GM18511 (cell line): ENCODE results near the gene NCKAP5.
"Not testable (repeated sequence)": the region's sequence is repeated elsewhere in the genome, so short reads cannot be mapped to it uniquely, and the experiment has no call there.

Source experiments
- ATAC-seq: cut with Tn5 transposase; IDR thresholded peaks from one replicate; pipeline ENCODE4 v1.9.1; 2021; ENCODE audit warnings: mild to moderate bottlenecking, moderate library complexity; ENCODE audit not compliant: unreplicated experiment

The NCKAP5 gene

DNA sequence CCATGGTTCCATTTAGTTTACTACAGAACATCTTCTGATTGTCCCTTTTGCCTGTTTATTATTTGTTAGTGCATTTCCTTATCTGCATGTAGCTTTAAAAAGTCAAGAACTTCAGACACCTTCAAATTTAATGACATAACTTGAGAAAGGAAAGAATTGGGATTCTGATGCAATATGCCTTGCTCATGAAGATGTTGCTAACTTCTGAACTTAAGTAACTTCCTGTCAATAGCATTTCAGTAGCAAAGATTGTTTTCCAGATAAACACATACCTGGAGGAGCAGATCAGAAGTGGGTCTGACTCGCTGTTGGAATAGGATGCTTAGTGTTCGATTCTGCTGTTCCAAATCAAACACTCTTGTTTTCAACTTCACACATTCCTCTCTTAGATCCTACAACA is 708.0 kb downstream of the NCKAP5 start:
- ATAC-seq = no peak

DNA sequence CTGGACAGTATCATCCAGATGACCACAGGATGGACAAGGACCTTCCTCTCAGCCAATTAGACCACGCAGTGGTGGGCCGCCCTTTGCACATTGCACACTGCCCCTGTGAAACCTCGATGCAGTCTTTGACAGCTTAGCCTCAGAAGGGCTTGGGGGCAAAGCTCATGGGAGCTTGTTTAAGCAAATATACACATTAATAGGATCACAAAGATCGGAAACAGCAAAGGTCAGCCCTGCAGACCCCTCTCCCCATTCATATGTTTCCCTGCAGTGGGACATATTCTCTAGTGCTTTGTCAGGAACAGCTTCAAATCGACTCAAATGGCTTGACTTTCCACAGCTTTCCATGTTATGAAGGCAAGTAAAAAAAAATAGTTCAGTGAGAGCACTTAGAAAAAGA is 708.7 kb downstream of the NCKAP5 start:
- no peak for ATAC-seq

- no peak for ATAC-seq
Observed at GRCh38 chr2:132857319-132857718, 710.9 kb downstream of the NCKAP5 start.

DNA sequence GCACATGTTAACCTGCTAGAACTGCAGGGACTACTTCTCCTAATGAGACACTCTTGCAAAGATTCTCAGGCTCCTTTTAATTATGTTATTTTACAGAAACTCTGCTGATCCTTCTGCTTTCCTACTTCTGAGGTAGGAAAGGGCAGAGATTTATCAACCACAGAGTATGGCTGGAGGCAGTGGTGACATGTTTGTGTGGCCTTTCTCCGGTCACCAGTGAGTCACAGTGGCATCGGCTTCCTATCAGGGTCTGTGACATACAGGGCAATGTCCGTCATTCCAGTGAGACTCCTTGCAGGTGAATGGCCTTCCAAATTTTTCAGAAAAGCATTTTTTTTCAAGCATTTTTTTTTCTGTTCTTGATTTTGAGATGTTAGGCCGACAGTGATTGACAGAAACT is 717.6 kb downstream of the NCKAP5 start:
- no peak for ATAC-seq

GRCh38 chr2:132849118-132849517 is 719.1 kb downstream of the NCKAP5 start:
- no peak for ATAC-seq

- ATAC-seq = no peak
Observed at GRCh38 chr2:132845339-132845738, 722.9 kb downstream of the NCKAP5 start.

DNA sequence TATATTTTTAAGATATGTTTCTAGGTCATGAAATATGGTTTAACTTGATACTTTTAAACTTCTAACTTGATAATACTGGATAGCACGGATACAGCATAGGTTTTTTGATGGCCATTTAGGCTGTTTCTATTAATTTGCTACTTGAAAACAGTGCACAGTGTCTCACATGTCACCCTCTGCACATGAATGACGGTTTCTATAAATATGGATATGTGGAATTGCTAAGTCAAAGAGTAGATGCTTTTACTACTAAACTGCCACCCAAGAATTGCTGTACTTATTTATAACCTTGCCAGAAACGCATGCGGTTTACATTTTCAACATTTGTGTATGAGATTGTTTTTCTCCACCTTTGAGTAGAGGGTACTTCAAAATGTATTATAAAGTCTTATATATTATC is 723.7 kb downstream of the NCKAP5 start:
- ATAC-seq = no peak

- no peak for ATAC-seq
Observed at GRCh38 chr2:132837769-132838168, 730.5 kb downstream of the NCKAP5 start.

- ATAC-seq = no peak
Observed at GRCh38 chr2:132830321-132830827, 737.9 kb downstream of the NCKAP5 start.

GRCh38 chr2:132825601-132826000 is 742.7 kb downstream of the NCKAP5 start:
- no peak for ATAC-seq

DNA sequence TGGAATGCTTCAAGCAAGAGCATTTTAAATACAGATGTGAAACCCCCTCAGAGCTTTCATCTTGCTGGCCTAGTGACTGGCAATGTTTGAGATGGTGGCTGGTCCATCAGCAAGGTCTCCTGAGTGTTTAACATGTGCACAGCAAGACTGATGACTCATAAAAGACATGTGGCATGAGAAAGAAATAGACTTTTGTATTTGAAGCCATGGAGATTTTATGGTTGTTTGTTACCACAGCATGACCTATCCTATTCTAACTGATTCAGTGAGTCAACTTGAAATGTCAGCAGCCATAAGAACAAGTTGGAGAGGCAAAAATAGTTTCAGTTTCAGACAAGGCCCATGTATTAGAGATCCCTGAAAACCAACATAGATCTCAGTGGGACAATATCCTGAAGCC is 743.5 kb downstream of the NCKAP5 start:
- no peak for ATAC-seq

- ATAC-seq = no peak
Observed at GRCh38 chr2:132816234-132816633, 752.0 kb downstream of the NCKAP5 start.

DNA sequence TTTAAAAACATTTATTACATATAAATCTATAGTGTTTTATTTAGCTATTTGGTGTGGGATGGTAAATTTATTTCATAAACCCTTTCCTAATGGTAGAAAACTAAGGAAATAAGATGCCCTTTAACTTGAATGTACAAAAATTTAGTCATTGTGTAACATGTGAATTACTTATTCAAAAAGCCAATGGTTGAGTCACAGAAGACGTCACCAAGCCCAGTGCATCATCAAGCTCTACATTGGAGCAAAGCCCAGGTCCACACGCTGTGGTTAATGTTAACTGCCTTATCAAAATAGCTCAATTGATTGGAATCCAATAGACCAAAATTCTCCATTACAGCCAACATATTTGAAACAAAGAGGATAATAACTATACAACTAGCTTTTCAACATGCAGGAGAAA is 752.7 kb downstream of the NCKAP5 start:
- no peak for ATAC-seq

DNA sequence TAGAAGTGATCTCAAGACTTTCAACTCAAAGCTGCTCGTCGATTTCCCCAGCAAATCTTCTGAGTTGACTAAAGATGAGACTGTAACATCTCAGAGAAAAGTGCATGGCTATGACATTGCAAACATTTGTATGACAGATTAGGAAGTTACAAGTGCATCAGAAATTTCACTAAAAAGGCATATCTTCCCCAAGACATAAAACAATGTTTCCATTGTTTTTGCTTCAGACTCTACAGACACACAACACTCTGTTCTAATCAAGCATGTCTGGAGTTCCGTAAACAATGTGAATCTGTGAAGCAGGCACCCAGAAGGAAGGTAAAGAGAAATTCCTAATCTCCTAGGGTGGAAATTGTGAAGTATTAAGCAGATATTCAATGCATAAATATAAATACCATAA is 753.6 kb downstream of the NCKAP5 start:
- no peak for ATAC-seq

DNA sequence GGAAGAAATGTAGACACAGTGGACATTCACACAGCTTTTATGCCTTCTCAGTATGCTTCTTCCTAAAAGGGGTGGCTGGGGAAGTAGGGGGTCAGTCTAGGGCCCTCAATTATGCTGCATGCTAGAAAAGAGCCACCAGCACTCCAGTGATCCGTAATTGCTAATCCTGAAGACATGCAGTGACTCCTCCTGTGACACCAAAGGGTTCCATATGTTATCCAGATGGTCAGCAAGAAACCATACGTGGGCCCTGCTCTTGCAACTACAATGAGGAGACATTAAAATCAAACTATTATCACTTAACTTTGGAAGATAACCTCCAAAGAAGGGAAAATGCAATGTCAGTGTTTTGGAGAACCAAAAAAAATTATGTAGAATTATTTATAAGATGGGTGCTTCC is 754.8 kb downstream of the NCKAP5 start:
- ATAC-seq = no peak

DNA sequence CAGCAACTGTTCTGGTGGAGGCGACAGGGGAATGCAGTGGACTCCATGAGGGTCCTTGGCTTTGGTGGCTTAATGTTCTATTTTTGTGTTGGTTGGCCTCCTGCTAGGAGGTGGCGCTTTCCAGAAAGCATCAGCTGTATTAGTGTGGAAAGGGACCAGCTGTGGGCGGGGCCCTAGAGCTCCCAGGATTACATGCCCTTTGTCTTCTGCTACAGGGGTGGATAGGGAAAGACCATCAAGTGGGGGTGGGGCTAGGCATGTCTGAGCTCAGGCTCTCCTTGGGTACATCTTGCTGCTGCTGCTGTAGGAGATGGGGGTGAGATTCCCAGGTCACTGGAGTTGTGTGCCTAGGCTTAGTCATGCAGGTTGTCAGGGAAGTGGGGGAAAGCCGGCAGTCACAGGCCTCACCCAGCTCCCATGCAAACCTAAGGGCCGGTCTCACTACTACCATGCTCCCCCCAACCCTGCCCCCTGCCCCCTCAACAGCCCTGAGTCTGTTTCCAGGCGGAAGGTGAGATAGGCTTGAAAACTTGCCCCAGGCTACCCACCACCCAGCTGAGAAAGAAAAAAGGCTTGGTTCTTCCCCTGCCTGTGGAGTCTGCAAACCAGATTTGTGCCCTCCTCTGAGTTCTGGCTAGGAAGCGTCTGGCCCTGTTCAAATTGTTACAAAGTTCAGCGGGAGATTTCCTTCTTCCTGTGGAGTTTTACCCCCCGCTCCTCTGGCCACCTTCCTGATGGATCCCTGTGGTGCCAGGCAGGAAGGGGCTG is 756.9 kb downstream of the NCKAP5 start:
- ATAC-seq = no peak

DNA sequence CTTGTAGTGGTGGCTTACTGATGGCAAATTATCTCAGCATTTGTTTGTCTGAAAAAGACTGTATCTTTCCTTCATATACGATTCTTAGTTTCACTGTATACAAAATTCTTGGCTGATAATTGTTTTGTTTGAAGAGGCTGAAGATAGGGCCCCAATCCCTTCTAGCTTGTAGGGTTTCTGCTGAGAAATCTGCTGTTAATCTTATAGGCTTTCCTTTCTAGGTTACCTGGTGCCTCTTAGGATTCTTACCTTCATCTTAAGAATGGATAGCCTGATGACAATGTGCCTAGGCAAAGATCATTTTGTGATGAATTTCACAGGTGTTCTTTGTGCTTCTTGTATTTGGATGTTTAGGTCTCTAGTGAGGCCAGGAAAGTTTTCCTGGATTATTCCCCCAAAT is 758.3 kb downstream of the NCKAP5 start:
- ATAC-seq = not testable (repeated sequence)

DNA sequence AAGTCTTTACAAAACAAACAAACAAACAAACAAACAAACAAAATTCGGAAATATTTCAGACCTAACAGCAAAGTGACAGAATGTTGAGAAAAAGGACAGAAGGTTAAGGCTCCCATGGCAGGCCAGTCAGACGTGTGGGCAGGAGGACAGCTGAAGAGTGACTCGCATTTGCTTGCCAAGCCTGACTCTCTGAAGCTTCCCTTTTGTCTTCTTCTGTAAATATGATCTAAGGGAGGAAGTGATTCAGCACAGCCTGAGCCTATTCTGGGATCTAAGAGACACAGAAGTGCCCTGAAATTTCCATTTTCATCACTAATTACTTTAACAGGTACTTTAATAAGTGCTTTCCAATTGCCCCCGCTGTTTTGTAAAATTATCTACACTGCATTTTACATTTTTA is 764.2 kb downstream of the NCKAP5 start:
- peak; percentile 73 for ATAC-seq

- no peak for ATAC-seq
Observed at GRCh38 chr2:132798341-132798740, 769.9 kb downstream of the NCKAP5 start.

- ATAC-seq = no peak
Observed at GRCh38 chr2:132797556-132797955, 770.7 kb downstream of the NCKAP5 start.

DNA sequence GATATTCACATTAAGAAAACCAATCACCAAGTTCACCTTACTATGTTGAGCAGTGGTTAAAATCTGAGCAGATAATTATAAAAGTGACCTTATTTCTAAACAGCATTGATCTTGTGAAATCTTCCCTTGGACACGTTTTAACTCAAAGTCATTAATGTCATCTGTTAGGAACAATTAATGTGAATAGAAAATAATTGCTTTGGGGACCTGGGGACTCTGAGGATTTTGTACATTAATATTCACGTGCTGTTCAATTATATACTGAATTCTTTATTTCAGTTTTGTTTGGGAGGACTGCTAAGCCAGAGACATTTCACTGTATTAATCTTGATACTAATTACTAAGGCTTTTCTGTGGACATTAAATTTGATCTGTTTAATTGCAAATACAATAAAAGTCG is 771.2 kb downstream of the NCKAP5 start:
- ATAC-seq = no peak

GRCh38 chr2:132795220-132795619 is 773.0 kb downstream of the NCKAP5 start:
- no peak for ATAC-seq

DNA sequence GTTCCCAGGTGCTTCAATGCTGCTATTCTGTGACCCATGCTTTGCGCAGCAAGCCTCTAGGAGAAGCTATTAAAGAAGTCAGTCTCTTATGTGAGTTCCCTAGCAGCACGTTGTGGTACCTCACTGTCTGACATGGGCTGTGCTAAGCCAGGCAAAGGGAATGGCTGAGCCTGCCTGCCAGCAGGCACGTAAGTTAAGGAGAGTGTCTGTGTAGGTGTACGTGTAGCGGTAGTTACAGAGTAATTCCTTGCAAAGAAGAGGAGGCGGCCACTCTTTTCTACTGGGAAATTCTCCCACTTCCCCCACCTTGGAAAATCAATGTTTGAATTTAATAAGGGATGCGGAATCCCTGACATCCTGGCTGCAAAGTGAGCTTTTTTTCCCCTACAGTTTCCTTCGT is 774.7 kb downstream of the NCKAP5 start:
- ATAC-seq = no peak
